ENCODE data around the gene PDZD2. TPM values are rescaled to one million over a fixed set of nuclear protein-coding genes. Genes with fewer than 3 reads are reported as not detected.
A peak's percentile ranks its signal among the peaks of the same experiment; 100 is the strongest.

Gene PDZD2
- polyA plus RNA-seq, 3 donors, result 0.10 TPM; not detected in 2

DNA sequence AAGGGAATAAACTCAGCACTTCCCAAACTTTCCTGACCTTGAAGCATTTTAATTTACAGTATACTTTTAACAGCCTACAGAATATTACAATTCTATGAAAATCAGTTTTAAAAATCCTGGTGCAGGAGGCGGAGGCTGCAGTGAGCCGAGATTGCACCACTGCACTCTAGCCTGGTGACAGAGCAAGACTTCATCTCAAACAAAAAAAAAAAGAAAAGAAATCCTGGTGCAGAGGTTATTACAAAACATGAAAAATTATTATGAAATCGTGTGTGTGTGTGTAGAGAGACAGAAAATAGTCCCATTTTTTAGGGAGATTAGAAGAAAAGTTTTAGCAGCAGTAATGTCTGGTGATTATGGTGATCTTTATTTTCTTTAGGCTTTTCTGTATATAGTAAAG is 508.3 kb downstream of the PDZD2 start:
- Histone ChIP-seq H3K9me3 (replicated peaks in 1 of 2; ENCODE audit: control insufficient read depth in 1 of 2, insufficient read depth in 1 of 2, low read length in 2 of 2) (no peaks in the 10 kb centered on the region), H3K4me2 (replicated peaks; ENCODE audit: extremely low read depth, low read length, poor library complexity, severe bottlenecking) (peak overlapping the region; percentile 26), H3K36me3 (replicated peaks in 1 of 2; ENCODE audit: control insufficient read depth in 1 of 2, insufficient read depth in 2 of 2, low read length in 2 of 2) (peaks cover 4 to 13% of the 10 kb centered on the region in 2 donors), H3K79me2 (ENCODE audit: insufficient read depth, low read length) (peaks cover 90% of the 10 kb centered on the region), H3K9ac (ENCODE audit: insufficient read depth, low read length, poor library complexity, severe bottlenecking) (no peak overlapping the region), H3K27me3 (ENCODE audit: control insufficient read depth in 2 of 2, insufficient read depth in 2 of 2, low read length in 2 of 2) (no peaks in the 10 kb centered on the region), H4K20me1 (ENCODE audit: insufficient read depth, low read length) (peaks cover 92% of the 10 kb centered on the region), H2AFZ (ENCODE audit: insufficient read depth, low read depth, low read length, poor library complexity, severe bottlenecking) (no peak overlapping the region), H3K4me1 (ENCODE audit: control insufficient read depth in 1 of 2, insufficient read depth in 2 of 2, low read length in 2 of 2) (peaks cover 17 to 25% of the 10 kb centered on the region in 2 donors), H3K4me3 (replicated peaks in 1 of 3; ENCODE audit: low read depth in 2 of 3, low read length in 3 of 3) (no peak overlapping the region), H3K27ac (ENCODE audit: low read depth in 1 of 2, low read length in 2 of 2) (peak overlapping the region; percentile 25 to 76)
- H3K27me3 Mint-ChIP-seq (ENCODE audit: low read depth in 3 of 3), result no peaks in the 10 kb centered on the region
- TF ChIP-seq, protein P1, sequence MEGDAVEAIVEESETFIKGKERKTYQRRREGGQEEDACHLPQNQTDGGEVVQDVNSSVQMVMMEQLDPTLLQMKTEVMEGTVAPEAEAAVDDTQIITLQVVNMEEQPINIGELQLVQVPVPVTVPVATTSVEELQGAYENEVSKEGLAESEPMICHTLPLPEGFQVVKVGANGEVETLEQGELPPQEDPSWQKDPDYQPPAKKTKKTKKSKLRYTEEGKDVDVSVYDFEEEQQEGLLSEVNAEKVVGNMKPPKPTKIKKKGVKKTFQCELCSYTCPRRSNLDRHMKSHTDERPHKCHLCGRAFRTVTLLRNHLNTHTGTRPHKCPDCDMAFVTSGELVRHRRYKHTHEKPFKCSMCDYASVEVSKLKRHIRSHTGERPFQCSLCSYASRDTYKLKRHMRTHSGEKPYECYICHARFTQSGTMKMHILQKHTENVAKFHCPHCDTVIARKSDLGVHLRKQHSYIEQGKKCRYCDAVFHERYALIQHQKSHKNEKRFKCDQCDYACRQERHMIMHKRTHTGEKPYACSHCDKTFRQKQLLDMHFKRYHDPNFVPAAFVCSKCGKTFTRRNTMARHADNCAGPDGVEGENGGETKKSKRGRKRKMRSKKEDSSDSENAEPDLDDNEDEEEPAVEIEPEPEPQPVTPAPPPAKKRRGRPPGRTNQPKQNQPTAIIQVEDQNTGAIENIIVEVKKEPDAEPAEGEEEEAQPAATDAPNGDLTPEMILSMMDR (IDR thresholded peaks at IDR 0.05), result no peak
- intact Hi-C loops (cut with micrococcal nuclease), result no loop called here
- peaks cover 3 to 6% of the 10 kb centered on the region in 2 donors for H3K36me3 Mint-ChIP-seq
- H3K27ac Mint-ChIP-seq, result peak overlapping the region; percentile 0 to 87 (median 63)
- H3K9me3 Mint-ChIP-seq, result peaks cover 0 to 2% (median 0%) of the 10 kb centered on the region in 7 donors
- WGBS (ENCODE audit: insufficient coverage), result 0% methylated on average over 1 of the region's 3 CpGs
- peaks cover 44% of the 10 kb centered on the region for H3K4me1 Mint-ChIP-seq
- DNase-seq, result peak; percentile 13 to 50 (median 34)
- H3K4me3 Mint-ChIP-seq, result peak overlapping the region in 1 of 2 donors; percentile 17

GRCh38 chr5:32147959-32148358 is 509.0 kb downstream of the PDZD2 start:
- no peaks in the 10 kb centered on the region for H3K9me3 ChIP-seq (replicated peaks in 1 of 2; ENCODE audit: control insufficient read depth in 1 of 2, insufficient read depth in 1 of 2, low read length in 2 of 2)
- H3K4me3 ChIP-seq (replicated peaks in 1 of 3; ENCODE audit: low read depth in 2 of 3, low read length in 3 of 3), result no peak overlapping the region
- no peak overlapping the region for H2AFZ ChIP-seq (ENCODE audit: insufficient read depth, low read depth, low read length, poor library complexity, severe bottlenecking)
- no CpG with 5 or more reads among the region's 4 CpGs for WGBS (ENCODE audit: insufficient coverage)
- H3K27me3 ChIP-seq (ENCODE audit: control insufficient read depth in 2 of 2, insufficient read depth in 2 of 2, low read length in 2 of 2), result no peaks in the 10 kb centered on the region
- DNase-seq, result no peak
- peaks cover 48% of the 10 kb centered on the region for H3K4me1 Mint-ChIP-seq
- no peak overlapping the region for H3K9ac ChIP-seq (ENCODE audit: insufficient read depth, low read length, poor library complexity, severe bottlenecking)
- H3K27ac Mint-ChIP-seq, result peak overlapping the region in 6 of 7 donors; percentile 40 to 70 (median 56)
- intact Hi-C loops (cut with micrococcal nuclease), result no loop called here
- H3K36me3 Mint-ChIP-seq, result peaks cover 2 to 4% of the 10 kb centered on the region in 2 donors
- peak overlapping the region in 1 of 2 donors; percentile 76 for H3K27ac ChIP-seq (ENCODE audit: low read depth in 1 of 2, low read length in 2 of 2)
- H3K4me3 Mint-ChIP-seq, result no peak overlapping the region
- H3K27me3 Mint-ChIP-seq (ENCODE audit: low read depth in 3 of 3), result no peaks in the 10 kb centered on the region
- peaks cover 99% of the 10 kb centered on the region for H4K20me1 ChIP-seq (ENCODE audit: insufficient read depth, low read length)
- TF ChIP-seq, protein P1 (IDR thresholded peaks at IDR 0.05), result no peak
- peaks cover 17 to 25% of the 10 kb centered on the region in 2 donors for H3K4me1 ChIP-seq (ENCODE audit: control insufficient read depth in 1 of 2, insufficient read depth in 2 of 2, low read length in 2 of 2)
- peaks cover 0 to 2% (median 0%) of the 10 kb centered on the region in 7 donors for H3K9me3 Mint-ChIP-seq
- H3K4me2 ChIP-seq (replicated peaks; ENCODE audit: extremely low read depth, low read length, poor library complexity, severe bottlenecking), result no peak overlapping the region
- H3K79me2 ChIP-seq (ENCODE audit: insufficient read depth, low read length), result peaks cover 97% of the 10 kb centered on the region
- peaks cover 4 to 13% of the 10 kb centered on the region in 2 donors for H3K36me3 ChIP-seq (replicated peaks in 1 of 2; ENCODE audit: control insufficient read depth in 1 of 2, insufficient read depth in 2 of 2, low read length in 2 of 2)

Measured in CD14-positive monocyte (primary cell).